ENCODE results near the gene TUBG2.

Gene TUBG2

DNA sequence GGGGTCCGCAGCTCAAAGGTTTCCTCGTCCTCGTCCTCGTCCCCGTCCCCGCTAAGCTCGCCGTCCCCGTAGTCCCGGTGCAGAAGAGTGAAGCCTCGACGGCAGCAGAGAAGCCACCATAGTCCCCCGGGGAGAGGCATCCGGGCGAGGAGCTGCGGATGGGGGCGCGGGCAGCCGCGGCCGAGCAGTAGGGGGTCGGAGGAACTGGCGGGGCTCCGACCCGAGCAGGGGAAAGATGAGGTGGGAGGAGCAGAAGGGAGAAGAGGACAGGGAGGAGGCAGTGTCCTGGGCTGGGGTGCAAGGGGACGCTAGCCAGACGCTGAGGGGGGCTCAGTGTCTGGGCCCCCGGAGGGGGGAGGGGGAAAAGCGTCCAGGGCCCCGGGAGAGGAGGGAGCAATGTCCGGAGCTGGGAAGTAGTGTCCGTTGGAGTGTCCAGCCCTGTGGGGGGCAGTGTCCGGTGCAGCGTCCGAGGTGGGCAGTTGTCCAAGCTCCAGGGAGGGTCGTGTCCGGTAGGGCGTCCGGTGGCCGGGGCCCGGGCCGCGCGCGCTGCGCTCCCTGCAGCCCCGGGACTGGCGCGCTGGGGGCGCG, 17.4 kb downstream of the TUBG2 start, which contains the start of gene PLEKHH3:
TSS of gene PLEKHH3 (minus strand) at position 571 of the 588 bp plus-strand sequence. CDS start at position 140, 431 bp downstream.
- DNase-seq = peak in 1 of 56 donors; percentile 40

DNA sequence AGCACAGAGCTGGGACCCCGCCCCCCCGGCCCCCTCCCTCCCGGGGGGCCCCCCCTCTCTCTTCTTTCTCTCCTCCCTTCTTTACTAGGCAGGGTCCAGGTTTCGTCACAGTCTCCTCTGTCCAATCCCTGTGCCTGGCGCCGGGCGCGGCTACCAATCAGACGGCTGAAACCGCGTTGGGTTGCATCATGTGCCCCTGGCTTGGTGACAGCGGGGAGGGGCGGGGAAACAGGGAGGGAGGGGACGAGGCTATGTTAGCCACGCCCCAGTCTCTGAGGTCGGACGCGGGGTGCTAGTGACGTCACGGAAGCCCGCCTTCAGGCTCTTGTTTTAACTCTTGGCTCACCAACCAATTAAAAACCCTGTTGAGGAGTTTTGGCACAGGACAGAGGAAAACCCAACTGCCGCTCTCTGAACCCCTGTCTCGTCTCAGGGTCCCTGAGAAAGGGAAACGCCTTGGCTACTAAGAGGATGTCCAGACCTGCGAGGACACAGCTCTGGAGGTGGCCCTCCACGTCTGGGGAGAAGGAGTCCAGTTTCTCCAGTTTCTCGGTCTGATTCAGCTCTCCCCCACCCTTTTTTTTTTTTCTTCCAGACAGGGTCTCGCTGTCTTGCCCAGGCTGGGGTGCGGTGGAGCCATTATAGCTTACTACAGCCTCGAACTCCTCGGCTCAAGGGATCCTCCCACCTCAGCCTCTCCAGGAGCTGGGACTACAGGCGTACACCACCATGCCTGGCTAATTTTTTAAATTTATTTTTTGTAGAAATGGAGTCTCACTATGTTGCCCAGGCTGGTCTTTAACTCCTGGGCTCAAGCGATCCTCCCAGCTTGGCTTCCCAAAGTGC, 18.2 kb downstream of the TUBG2 start:
- DNase-seq = peak; percentile 94 to 100 (median 99)

DNA sequence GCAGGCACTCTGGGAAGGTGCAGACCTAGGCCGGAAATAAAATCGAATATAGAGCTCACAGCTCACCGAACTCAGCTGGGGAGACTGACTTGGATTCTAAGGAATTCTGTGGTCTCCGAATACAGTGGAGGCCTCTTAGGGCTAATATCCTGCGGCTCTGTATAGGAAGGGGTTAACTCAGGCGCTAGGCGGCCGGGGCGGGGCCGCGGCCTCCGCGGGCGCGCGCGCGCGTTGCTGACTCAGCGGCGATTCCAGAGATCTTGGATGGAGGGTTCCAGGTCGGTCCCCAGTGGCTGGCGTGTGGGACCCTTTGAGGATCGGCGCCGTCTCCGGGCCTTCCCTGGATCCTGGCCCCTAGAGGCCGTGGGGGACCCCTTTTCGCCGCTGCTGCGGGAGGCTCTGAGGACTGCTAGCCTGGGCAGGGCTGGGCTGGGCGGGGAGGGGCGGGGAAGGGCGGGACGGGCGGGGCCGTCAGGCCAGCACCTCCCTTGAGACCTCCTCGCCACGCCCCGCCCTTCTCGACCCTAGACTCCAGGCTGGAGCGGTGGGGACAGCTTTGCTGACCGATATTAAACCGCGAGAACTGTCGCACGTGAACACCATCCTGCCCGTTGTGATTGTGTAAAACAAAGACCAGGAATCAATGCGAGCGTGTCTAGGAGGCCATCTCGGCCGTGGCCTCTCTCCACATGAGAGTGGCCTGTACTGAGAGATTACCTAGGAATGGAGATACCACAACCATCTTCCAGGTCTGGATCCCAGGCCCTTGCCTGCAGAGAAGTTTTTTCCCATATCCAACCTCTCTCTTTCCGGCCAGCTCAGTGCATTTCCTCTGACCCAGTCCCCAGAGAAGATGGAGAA, 19.1 kb downstream of the TUBG2 start:
- peak in 55 of 56 donors; percentile 20 to 93 (median 79) for DNase-seq

DNA sequence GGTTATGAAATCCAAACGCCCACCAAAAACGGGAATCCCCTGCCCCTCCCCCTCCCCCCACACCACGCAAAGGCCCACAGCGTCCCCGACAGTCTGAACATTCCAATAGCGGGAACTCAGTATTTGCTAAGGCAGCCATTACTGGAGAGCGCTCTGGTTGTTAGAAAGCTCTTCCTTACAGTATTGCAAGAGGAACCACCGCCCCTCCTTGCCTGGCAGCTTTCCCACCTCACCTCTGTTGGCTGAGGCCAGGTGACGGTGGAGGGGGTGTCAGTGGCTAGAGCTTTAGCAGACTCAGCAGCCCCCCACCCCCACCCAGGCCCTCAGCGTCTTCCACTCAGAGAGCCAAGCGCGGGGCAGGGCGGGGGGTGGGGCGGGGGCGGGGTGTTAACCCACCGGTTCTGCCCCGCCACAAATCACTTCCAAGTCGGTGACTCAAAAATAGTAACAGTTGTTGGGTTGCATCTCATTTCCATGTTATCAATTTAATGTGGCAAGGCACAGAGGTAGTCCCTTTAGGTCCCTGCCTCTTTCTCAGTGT, 19.9 kb downstream of the TUBG2 start:
- DNase-seq = peak in 22 of 56 donors; percentile 16 to 56 (median 31)

DNA sequence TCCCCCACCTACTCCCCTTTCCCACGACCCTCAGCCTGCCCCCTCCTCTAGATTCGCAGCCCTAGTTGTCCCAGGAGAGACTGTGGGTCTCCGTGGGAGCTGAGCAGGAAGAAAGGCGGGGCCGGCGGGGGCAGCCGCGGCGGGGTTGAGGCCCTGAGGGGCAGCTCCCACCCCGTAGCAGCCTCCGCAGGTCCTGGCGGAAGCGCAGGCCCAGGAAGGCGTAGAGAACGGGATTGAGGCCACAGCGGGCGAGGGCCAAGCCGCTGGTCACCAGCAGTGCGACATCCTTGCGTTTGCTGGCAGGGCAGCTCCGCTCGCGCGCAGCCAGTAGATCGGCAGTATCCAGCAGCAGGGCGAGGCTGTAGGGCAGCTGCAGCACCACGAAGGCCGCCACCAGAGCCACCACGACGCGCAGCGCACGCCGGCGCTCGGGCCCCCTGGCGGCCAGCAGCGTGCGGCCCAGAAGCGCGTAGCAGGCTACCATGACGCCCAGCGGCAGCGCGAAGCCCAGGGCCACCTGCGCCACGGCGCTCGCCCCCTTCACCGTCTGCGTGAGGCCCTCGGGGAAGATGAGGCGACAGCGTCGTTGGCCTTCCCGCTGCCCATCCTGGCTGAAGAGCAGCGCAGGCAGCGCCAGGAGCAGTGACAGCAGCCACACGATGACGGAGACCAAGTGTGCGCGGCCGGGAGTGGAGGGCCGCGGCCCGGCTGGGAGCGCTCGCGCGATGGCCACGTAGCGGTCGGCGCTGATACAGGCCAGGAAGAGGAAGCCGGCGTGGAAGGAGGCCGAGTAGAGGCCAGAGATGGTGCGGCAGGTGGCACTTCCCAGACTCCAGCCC, 20.6 kb downstream of the TUBG2 start:
- DNase-seq = peak in 47 of 56 donors; percentile 10 to 78 (median 54)

DNA sequence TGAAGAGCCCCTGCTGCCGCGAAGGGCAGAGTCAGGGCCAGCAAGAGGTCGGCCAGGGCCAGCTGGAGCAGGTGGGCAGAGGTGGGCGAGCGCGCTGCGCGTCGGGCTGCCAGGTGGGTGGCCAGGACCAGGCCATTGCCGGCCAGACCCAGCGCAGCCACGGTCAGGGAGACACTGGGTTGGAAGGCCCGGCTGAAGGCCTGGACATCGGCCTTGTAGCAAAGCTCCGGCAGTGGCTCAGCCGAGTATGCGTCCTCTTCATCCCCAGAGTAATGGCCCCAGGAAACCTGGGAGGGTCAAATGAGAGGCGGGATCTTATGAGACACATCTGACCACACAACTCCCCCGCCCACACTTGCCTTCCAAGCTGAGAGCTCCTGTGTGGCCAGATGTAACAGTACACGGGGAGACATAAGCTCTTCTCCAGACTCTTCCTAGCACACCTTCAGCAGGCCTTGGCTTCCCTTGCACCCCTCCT, 21.3 kb downstream of the TUBG2 start:
- no peak for DNase-seq

DNA sequence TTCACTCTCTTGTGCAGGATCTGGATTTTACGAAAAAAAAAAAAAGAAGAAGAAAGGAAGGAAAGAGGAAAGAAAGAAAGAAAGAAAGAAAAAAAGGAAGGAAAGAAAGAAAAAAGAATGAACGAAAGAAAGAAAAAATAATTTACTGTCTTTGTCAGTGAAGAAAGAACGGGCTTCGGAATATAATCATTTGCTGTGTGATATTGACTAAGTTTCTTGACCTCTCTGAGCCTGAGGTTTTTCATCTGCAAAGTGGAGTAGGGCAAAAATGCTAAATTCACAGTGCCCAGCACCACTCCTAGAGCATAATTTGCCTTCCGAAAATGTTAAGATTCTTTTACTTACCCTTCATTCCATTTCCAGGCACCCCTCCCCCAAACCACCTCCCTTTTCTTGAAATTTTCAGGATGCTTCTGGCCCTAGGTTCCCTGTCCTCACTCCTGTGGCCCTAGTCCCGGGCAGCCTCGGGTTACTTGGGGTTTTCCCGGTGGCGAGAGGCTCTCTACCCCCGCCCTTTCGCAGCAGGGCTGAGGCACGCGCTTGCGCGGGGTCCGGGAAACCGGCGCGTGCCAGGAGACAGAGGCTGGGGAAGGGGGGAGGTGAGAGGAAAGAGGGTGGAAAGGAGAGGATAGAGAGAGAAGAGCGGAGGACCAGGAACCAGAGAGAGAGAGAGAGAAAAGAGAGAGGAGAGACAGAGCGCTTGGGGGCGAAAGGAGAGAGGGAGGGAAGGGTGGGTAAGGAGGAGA, 23.1 kb downstream of the TUBG2 start, which contains the start of gene CNTNAP1:
TSS of gene CNTNAP1 (plus strand) at position 556 of the 746 bp plus-strand sequence. CDS start 299 bp downstream, outside the sequence.
- DNase-seq = peak in 46 of 56 donors; percentile 17 to 76 (median 46)

DNA sequence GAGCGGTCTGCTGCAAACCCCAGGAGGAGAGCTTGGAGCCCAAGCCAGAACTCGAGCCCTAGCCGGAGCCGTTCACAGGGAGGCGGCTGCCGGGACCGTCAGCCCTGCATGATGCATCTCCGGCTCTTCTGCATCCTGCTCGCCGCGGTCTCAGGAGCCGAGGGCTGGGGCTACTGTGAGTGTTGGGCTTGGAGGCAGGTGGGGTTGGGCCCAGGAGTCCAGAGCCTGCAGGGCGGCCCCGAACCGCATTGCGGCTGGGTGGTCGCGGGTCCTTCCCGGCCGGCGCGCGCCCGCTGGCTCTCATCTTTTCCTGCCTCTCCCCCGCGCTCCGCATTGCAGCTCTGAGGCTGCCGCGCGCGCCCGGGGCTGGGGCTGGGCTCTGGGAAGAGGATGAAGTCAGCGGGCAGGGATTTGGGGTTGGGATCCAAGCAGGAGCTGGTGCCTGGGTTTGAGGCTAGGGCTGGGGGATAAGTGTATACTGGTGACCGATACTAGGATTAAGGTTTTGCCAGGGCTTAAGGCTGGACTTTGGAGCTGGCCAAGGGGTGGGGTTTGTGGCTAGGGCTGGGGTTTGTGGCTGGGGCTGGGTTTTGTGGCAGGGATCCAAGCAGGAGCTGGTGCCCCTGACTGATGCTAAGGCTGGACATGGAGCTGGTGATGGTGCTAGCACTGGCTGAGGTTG, 23.8 kb downstream of the TUBG2 start:
- peak in 31 of 56 donors; percentile 19 to 71 (median 51) for DNase-seq

DNA sequence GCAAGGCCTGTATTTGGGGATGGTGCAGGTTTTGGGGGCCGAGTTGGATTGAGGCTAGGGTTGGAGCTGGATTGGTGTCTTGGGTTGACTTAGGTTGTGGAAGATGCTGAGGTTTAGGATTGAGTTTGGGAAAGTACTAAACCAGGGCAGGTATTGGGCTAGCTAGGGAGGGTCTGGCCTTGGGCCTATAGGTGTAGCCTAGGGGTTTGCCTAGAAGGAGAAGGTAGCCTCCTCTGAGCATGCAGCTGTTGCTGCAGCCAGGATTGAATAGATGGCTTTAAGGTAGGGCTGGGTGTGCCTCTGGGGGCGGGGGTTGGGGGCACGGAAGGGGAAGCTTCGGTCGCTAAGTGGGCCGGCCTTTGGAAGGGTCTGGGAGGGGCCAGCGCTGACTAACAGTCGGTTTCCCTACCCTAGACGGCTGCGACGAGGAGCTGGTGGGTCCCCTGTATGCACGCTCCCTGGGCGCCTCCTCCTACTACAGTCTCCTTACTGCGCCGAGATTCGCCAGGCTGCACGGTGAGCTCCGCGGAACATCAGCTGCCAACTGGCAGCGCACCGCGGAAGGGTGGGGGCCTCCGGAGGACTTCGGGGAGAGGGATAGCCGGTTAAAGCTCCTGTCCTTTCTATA, 24.4 kb downstream of the TUBG2 start:
- peak in 37 of 56 donors; percentile 10 to 84 (median 41) for DNase-seq

DNA sequence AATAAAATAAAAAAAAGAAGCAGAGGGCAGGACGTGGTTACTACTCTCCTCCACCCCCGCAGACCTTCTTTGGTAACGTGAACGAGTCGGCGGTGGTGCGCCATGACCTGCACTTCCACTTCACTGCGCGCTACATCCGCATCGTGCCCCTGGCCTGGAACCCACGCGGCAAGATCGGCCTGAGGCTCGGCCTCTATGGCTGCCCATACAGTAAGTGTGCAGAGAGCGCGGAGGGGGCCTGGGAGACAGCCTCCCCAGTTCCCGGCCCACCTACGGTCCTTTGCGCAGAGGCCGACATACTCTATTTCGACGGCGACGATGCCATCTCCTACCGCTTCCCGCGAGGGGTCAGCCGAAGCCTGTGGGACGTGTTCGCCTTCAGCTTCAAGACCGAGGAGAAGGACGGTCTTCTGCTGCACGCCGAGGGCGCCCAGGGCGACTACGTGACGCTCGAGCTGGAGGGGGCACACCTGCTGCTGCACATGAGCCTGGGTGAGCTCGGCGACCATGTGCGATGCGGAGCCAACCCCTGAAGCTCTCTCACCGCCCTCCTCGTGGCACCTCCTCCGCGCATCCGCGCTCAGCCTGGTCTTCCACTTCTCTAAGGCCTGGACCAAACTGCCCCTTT, 26.0 kb downstream of the TUBG2 start:
- no peak for DNase-seq

DNA sequence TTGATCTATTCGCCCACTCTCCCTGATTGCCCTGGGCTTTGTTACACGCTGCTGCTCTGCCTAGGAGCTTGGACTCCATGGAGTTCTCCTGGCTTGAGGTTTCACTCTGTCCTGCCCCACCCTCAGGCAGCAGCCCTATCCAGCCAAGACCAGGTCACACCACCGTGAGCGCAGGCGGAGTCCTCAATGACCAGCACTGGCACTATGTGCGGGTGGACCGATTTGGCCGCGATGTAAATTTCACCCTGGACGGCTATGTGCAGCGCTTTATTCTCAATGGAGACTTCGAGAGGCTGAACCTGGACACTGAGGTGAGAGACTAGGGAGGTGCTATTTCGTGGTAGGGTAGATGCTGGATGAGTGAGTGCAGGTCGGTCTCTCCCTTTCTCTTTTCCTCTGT, 26.7 kb downstream of the TUBG2 start:
- DNase-seq = no peak

DNA sequence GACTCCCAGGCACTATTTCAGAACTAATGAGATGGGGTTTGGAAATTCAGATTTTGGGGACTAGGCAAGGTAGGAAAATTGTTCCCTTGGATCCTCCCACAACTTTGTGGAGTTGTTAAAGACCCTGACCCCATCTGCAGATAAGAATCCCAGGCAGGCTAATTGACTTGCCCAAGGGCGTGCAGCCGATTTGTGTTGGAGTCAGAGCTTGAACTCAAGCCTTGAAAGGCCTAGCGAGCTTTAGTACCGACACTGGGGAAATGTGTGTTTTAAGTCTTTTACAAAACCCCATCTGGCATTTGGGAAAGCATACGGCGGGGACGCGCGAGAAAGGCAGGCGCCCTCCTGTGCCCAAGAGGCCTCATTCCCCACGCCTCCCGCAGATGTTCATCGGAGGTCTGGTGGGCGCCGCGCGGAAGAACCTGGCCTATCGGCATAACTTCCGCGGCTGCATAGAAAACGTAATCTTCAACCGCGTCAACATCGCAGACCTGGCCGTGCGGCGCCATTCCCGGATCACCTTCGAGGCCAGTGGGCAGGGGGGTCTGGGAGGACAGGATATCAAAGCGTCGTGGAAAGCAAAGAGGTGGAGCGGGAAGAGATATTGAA, 27.5 kb downstream of the TUBG2 start:
- no peak for DNase-seq

DNA sequence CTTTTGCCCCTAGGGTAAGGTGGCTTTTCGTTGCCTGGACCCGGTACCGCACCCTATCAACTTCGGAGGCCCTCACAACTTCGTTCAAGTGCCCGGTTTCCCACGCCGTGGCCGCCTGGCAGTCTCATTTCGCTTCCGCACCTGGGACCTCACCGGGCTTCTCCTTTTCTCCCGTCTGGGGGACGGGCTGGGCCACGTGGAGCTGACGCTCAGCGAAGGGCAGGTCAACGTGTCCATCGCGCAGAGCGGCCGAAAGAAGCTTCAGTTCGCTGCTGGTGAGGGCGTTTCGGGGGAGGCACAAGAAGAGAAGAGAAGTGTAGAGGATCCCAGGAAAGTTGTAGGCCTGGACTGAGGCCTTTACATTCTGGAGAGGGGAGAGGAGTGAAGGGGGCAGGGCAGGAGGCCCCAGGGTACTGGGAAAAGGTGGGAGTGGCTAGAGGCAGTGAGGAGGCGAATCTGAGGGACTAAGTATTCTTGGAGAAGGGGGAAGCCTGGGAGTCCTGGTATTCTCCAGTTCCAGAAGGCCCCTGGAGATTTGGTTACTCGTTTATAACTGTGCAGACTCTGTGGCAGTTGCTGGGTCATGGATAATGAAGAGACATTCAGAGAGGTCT, 28.7 kb downstream of the TUBG2 start:
- DNase-seq = no peak

DNA sequence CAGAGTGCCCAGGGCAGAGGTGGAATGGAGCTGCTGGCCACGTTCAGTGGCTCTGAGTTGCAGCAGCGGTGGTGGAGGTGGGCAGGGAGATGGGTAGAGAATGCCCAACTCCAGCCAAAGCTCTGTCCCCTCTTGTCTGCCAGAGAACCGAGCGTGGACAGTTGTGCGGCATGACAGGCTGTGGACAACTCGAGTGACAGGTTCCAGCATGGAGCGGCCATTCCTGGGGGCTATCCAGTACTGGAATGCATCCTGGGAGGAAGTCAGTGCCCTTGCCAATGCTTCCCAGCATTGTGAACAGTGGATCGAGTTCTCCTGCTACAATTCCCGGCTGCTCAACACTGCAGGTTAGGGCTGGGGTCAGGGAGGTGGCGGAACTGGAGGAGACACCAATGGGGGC, 31.5 kb downstream of the TUBG2 start:
- no peak for DNase-seq

DNA sequence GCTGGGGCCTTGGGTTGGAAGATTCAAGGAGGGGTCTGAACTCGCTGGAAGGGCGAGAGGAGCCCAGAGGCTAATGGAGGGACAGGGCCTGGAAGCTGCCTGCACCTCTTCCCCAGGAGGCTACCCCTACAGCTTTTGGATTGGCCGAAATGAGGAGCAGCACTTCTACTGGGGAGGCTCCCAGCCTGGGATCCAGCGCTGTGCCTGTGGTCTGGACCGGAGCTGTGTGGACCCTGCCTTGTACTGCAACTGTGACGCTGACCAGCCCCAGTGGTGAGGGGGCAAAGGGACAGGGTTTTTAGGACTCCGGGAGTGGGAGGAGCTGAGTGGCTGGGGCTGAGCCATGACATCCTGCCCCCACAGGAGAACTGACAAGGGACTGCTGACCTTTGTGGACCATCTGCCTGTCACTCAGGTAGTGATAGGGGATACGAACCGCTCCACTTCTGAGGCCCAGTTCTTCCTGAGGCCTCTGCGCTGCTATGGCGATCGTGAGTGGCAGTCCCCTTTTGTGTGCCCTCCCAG, 32.0 kb downstream of the TUBG2 start:
- no peak for DNase-seq

DNA sequence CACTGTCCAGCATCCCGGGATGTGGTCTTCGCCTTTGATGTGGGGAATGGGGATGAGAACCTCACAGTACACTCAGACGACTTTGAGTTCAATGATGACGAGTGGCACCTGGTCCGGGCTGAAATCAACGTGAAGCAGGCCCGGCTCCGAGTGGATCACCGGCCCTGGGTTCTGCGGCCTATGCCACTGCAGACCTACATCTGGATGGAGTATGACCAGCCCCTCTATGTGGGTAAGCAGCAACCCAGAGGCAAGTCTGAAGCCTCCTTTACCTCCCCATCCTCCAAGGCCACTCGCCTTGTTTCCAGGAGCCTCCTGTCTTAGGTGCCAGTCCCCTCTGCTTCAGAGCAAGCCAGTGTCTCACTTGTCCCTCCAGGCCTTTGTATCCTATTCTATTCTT, 33.4 kb downstream of the TUBG2 start:
- DNase-seq = no peak

DNA sequence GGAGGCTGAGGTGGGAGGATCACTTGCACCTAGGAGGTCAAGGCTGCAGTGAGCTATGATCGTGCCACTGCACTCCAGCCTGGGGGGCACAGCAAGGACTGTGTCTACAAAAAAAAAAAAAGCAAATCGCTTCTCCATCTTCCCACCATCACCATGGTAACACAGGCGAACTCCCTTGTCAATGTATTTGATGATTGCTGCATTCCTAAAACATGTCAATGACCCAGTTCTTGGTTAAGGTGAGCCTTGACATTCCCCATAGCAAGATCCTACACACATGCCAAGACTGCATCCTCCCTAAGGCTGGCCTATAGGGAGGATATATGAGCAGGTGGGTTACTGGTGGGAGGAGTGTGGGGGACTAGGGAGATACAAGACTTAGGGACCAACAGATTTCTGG, 35.4 kb downstream of the TUBG2 start:
- DNase-seq = no peak
